ENCODE data around the gene LMAN2L.

LMAN2L gene

DNA sequence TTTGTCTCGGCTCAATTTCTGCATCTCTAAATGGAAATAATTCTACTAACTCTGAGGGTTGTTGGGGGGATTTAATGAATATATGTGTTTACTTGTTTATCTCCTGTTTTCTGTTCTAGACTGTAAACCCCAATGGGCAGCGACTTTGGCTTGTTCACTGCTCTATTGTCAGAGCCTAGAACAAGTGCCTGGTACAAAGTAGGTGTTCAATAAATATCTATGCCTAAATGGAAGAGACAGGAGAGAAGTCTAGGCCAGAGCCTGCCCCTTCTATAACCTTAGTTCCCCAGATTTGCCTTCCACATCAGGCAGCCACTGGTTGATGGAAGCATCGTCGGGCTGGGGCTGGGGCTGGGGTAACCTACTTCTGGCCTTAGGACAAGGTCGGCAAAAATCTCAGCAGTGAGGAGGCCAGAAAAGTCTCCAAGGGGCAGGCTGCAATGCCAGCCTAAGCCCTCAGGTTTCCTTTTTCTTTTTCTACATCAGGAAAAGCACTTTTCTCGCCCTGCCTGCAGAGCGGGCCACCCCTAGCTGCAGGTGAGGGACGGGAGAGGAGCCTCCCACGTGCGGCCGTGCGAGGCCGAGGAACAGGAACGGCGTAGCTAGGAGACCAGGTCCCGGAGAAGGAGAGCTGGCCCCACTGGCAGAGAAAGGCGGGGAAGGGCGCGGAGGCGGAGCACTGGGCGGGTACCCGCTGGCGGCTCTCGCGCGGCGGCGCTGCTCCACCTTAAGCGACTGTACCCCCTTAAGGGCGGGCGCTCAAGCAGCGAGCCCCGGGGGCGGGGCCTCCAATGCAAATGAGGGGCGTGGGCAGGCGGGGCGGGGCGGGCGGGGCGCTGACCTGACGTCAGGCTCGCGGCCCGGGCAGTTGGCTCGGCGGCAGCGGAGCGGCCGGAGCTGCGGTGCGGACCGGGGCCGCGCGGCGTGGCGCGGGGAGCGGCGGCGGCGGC, 20.4 kb upstream of the LMAN2L start, which contains the start of gene CNNM4:
Gene CNNM4, plus strand, starts transcription at position 867 of the 950 bp plus-strand sequence. CDS start 98 bp downstream, outside the sequence.
- peak; percentile 96 for DNase-seq (ENCODE audit: low spot score)
- peak; percentile 29 for TF ChIP-seq CTCF (IDR thresholded peaks at IDR 0.05; ENCODE audit: extremely low read depth, insufficient read depth, missing control alignments)
- in situ Hi-C loops (cut with MboI; ENCODE audit: low pct_unique_long_range_greater_than_20kb, low sequenced_read_pairs, unreplicated experiment): no loop called here

- no peak for DNase-seq (ENCODE audit: low spot score)
- in situ Hi-C loops (cut with MboI; ENCODE audit: low pct_unique_long_range_greater_than_20kb, low sequenced_read_pairs, unreplicated experiment): no loop called here
- no peak for TF ChIP-seq CTCF (IDR thresholded peaks at IDR 0.05; ENCODE audit: extremely low read depth, insufficient read depth, missing control alignments)
Measured at GRCh38 chr2:96759548-96759947, 19.7 kb upstream of the LMAN2L start.

- DNase-seq (ENCODE audit: low spot score): no peak
- TF ChIP-seq CTCF (IDR thresholded peaks at IDR 0.05; ENCODE audit: extremely low read depth, insufficient read depth, missing control alignments): no peak
- in situ Hi-C loops (cut with MboI; ENCODE audit: low pct_unique_long_range_greater_than_20kb, low sequenced_read_pairs, unreplicated experiment): no loop called here
Measured at GRCh38 chr2:96758987-96759386, 19.1 kb upstream of the LMAN2L start.

DNA sequence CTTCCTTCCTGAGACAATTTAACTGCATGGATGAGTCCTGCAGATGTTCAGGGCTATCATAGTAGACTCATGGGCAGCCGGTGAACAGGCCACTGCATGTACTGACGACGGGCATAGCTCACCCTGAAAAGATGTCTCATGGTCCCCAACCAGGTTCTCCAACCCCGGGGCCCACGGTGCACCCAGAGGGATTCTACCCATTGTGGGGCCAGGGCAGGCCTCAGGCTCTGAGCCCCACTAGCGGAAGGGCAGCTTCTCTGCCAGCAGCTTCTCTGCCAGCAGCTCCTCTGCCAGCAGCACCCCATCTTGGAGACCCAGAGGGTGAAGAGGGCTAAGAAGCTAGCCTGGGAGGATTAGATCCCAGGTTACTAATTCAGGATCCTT, 17.6 kb upstream of the LMAN2L start:
- TF ChIP-seq CTCF (IDR thresholded peaks at IDR 0.05; ENCODE audit: extremely low read depth, insufficient read depth, missing control alignments): no peak
- in situ Hi-C loops (cut with MboI; ENCODE audit: low pct_unique_long_range_greater_than_20kb, low sequenced_read_pairs, unreplicated experiment): no loop called here
- no peak for DNase-seq (ENCODE audit: low spot score)

GRCh38 chr2:96756788-96757476, 17.1 kb upstream of the LMAN2L start:
- no peak for DNase-seq (ENCODE audit: low spot score)
- in situ Hi-C loops (cut with MboI; ENCODE audit: low pct_unique_long_range_greater_than_20kb, low sequenced_read_pairs, unreplicated experiment): no loop called here
- TF ChIP-seq CTCF (IDR thresholded peaks at IDR 0.05; ENCODE audit: extremely low read depth, insufficient read depth, missing control alignments): peak; percentile 4

GRCh38 chr2:96754317-96754716, 14.5 kb upstream of the LMAN2L start:
- in situ Hi-C loops (cut with MboI; ENCODE audit: low pct_unique_long_range_greater_than_20kb, low sequenced_read_pairs, unreplicated experiment): no loop called here
- DNase-seq (ENCODE audit: low spot score): no peak
- no peak for TF ChIP-seq CTCF (IDR thresholded peaks at IDR 0.05; ENCODE audit: extremely low read depth, insufficient read depth, missing control alignments)

Data from GM13977 (cell line).